GM12801 (cell line): Measurements from ENCODE around the gene PTP4A2.

Experiments
- CTCF ChIP-seq: IDR thresholded peaks from one replicate; pipeline ENCODE4 v1.5.1; 2011; ENCODE audit warnings: control low read depth; ENCODE audit not compliant: insufficient read length; ENCODE audit errors: extremely low read depth

Gene PTP4A2

GRCh38 chr1:31912839-31913239 lies 25.3 kb downstream of the PTP4A2 start:
- TF ChIP-seq CTCF: no peak

GRCh38 chr1:31911994-31912780 lies 26.0 kb downstream of the PTP4A2 start:
- TF ChIP-seq CTCF: no peak

GRCh38 chr1:31910933-31911332 lies 27.2 kb downstream of the PTP4A2 start:
- TF ChIP-seq CTCF: no peak

GRCh38 chr1:31909691-31910090 lies 28.5 kb downstream of the PTP4A2 start:
- TF ChIP-seq CTCF: no peak

GRCh38 chr1:31906557-31906956 lies 31.6 kb downstream of the PTP4A2 start:
- TF ChIP-seq CTCF: no peak

- no peak for TF ChIP-seq CTCF
Measured at GRCh38 chr1:31905681-31906080, 32.5 kb downstream of the PTP4A2 start.

- TF ChIP-seq CTCF: no peak
Measured at GRCh38 chr1:31905093-31905509, 33.1 kb downstream of the PTP4A2 start.
